ENCODE data around the gene COG6.

Gene COG6

DNA sequence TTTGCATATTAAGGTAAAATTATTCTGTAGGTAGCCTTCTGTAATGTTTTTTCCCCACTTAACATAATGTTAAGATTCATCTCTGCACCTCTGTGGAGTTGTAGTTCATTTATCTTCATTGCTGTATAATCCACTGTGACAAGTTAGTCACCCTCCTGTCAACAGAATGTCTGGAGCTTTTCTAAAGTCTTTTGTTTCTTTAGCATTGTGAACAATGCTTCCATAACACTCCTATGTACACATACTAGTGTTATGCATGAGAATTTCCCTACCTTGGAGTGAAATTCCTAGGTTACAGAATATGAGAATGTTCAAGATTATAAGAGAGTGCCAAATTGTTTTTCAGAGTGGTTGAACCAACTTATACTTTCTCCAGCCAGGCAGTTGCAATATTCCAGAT lies 113.5 kb downstream of the COG6 start:
- no peak for DNase-seq (ENCODE audit: low spot score)

DNA sequence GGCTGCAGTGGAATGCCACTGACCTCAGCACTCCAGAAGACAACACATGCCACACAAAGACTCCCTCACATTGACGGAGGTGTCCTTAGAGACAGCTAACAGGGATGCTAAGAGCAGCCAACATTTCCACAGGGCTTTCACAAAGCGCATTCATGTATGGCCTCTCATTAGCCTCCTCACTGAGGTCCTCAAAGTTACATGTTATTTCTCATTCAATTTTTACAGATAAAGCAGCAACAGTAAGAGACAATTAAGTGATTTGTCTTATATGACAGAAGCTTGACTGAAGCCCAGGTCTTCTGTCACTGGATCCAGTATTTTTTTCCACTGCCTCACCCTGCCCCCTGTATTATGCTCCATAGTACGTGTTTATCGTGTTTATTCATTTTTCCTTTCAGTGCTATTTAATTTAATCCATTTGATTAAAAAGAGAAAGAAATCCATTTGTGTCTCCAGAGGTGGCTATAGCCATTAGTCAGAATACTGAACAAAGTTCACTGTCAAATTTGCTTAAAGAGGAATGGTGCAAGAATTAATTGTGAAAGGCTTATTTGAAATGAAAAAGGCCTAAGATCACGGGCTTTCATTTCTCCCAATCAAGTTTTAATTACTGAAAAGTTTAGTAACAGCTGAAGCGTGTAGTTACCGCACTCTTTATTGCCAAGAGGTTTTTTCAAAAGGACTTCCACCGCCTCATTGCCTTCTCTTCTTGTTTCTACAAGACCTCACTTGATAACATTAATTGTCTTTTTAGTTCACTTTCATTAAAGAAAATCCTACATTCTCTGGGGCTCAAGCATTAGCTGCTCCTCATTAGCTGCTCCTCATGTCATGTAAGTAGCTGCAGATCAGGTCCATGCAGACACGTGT lies 115.0 kb downstream of the COG6 start:
- DNase-seq (ENCODE audit: low spot score) = no peak

DNA sequence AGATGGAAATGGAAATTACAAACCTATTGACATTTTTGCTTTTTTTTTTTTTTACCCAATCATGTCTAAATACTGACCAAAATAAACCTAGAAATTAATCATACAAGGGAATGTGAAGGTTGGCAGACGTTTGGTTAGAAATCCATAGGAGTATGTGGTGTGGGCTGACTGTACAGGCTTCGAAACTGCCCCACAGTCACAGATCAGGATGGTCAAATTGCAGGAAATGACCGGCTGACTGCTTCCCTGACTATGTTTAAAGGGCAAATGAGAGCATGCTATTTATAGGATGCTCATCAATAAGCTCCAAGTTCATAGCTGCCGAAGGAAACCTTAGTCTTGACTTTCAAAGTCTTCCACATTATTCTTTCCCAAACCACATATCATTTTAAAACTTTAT lies 118.4 kb downstream of the COG6 start:
- DNase-seq (ENCODE audit: low spot score) = no peak

DNA sequence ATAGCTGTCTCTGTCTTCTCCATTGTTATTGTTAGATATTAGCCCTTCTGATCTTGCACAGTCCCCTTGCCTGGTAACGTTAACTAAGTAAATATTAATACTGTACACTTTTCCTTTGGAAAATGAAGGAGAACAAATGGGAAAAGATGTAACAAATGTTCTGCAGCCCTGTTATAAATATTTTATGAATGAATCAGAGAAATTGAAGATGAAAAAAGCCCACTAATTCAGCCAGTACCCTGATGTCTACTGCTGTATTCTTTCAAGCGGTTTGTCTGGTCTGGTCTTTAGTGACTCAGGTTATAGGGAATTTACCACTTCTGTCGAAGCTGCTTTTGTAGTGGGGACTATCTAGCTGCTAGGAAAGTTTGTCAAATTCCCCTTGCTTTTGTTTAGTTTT lies 121.0 kb downstream of the COG6 start:
- no peak for DNase-seq (ENCODE audit: low spot score)

DNA sequence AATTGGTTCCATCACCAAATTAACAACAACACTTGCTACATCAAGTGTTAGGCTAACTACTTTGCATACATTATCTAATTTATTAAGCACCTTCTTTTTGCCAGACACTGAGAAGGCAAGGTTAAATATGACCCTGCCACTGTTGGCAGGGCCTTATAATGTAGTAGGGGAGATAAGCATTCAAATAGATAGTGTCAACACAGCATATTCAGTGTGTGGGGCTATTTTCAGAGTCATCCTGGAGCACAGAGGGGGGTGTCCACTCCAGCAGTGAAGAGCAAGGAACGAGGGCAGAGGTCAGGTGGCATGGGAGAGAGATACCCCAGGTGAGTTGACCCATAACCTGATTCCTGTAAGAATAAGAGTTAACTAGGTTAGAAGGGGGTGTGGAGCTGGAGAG lies 121.6 kb downstream of the COG6 start:
- DNase-seq (ENCODE audit: low spot score) = no peak

DNA sequence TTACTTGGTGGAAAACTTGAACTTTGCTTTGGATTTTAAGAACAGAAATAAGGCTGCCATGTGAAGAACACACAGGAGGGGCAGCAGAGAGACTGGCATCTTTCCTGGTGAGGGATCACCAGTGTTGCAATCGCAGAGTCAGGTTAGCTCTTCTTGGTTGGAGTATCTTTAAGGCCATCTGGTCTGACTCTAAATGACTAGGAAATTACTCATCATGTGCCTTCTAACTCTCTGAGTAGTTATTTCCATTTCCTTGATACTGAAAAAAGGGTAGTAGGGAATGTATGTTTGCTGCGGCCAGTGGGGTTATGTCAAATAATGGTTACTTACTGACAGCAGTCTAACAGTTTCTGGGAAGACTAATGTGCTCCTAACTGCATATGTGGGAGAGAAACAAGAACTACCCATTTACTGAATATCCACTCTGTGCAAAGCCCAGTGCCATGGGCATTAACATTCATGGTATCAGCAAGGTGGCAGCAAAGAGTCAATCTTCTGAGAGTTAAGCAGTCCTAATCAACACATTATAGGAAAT lies 122.1 kb downstream of the COG6 start:
- peak; percentile 26 for DNase-seq (ENCODE audit: low spot score)

DNA sequence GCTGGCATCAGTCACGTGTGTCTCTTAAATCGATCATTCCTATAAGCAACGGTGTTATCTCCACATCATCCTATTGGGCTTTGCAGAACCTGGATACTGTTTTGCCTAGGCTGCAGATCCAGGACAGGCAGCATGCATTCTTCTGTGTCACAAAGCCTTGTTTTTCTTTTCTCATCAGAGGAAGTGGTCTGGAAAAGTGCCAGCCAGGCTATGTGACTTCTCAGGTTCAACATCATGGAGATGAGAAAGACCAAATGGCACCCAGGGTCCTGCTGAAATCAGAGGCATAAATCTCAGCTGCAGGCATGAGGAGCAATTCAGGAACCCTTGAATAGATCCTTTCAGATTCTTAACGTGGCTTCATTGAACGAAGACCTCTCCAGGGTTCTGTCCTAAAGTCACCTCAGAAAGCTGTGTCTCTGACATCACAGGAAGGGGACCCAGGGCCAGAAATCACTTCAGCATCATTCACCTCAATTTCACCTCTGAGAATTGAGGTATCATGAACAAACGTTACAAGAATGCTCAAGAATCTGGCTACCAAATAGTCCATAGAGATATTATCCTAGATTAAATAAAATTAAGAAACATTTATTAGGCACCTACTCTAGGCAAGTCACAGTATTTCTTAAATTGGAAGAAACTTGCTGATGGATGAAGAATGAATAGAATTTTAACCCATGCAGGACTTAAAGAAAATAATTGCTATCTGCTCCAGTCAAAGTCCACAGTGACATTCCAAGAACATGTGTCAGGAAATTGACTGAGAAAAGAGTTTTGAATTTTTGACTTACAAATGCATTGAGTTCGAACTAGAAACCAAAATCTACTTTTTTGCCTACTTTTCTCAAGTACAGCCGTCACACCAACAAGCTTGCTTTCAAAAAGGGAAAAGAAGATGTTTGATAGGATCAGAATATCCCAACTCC lies 124.1 kb downstream of the COG6 start:
- DNase-seq (ENCODE audit: low spot score) = no peak

DNA sequence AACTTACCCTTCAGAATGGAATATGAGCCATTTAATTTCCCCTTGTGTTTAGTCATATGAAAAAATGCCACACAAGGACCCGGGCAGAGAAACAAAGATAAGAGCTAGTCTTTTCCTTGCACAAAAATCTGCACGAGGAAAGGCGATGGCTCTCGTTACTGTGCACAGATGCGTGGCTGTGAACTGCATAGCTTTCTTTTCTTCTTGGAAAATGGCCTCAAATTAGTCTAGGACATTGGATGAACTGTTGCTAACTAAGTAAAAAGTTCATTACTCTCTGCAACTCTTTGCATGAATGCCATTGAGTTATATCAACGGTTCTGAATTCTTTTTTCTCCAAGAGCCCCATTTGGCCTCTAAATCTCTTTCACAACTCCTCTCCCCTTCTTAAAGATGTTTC lies 125.2 kb downstream of the COG6 start:
- no peak for DNase-seq (ENCODE audit: low spot score)

DNA sequence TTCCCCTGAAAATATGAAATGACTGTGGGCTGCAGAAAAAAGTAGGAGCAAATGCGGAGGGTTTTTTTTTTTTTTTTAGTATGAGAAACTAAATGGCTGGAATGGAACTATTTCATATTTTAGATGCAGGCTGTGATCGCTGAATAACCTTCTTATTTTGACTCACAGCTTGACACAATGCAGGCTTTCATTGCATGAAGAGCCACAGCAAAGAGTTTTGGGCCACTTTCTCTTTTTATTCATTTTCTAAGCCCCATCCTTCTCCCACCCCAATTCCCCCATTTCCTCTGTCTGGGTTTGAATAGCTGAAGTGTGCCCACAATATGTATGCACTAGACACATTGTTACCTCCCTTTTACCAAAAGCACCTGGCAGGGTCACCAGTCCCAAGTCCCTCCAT lies 125.9 kb downstream of the COG6 start:
- peak; percentile 54 for DNase-seq (ENCODE audit: low spot score)

DNA sequence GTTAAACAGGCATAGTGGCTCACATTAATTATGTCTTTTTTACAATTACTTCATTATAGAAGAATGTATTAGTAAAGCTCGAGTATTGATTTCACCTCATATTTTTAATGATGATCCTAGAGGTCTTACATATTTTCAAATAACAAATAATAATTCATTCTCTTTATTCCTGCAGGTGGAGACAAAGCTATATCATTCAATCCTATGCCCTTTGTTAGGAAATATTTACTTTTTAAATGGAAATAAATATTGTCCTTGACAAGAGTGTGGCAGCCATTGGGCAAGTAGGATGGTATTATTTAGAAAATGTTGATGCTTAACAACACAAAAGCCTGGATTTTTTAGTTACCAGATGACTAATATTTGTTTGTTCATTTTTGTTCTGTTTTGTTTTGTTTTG lies 127.6 kb downstream of the COG6 start:
- no peak for DNase-seq (ENCODE audit: low spot score)

DNA sequence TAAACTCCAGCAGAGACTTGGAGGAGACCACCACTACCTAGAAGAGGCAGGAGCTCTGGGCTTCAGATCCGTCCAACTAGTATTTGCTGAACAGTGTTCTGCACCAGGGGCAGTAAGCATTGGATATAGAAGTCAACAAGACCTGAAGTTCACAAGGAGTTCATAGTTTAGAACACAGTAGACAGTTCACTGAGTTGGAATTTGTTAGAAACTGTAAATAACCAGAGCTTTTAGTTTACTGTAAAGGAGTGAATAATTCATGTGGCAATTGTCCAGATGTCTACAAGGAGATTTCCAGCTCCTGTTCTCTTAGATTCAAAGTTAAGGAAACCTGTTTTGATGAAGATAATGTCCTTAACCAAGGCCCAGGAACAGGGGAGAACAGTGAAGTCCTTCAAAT lies 128.9 kb downstream of the COG6 start:
- DNase-seq (ENCODE audit: low spot score) = no peak

DNA sequence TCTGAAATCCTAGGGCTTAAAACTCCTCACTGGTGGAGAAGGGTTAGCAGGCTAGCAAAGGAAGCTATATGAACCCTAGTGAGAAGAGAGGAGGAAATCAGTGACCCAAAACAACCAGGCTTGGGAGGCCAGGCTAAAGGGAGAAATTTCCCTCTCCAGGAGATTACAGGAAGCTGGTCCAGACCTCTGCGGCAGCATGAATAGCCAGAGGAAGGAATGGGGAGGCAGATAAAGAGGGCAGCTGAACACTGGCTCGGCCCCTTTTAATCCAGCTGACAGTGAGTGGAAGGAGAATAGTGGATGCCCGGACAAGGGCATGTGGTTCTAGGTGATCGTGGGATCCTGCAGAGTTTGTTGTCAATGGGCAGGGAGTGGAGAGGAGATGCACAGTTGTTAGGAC lies 130.6 kb downstream of the COG6 start:
- no peak for DNase-seq (ENCODE audit: low spot score)

DNA sequence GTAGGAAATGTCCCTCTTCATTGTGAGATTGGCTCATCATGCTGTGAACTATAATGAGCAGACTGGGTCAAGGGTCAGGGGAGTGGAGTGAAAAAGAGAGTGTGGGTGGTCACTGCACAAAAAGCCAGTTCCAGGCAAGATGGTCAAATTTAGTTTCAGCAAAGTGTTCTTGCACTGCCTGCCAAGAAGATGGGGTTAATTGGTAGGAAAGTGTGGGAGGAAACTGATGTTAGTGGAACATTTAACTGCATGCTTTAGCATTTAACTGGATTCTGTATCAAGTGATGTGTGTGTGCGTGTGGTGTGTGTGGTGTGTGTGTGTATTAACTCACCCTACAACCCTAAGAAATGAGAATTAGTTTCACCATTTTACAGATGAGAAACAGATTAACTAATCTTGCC lies 131.6 kb downstream of the COG6 start:
- no peak for DNase-seq (ENCODE audit: low spot score)

DNA sequence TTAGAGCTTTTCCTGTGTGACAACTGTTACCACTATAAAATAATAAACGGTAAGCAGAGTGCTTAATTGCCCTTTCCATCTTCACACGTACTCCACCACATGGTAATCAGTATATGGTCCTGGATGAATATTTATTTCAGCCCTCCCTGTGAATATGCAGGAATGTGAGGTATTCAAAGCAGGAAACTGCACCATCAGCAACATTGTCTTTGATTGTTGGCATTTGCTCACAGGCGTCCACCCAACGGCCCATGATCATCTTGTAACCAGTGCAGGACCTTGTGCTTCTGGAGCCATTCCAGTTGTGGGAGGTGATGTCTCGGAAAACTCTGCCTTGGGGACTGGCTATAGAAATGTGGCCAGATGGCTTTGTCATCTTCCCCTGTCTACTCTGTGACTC lies 132.6 kb downstream of the COG6 start:
- no peak for DNase-seq (ENCODE audit: low spot score)

DNA sequence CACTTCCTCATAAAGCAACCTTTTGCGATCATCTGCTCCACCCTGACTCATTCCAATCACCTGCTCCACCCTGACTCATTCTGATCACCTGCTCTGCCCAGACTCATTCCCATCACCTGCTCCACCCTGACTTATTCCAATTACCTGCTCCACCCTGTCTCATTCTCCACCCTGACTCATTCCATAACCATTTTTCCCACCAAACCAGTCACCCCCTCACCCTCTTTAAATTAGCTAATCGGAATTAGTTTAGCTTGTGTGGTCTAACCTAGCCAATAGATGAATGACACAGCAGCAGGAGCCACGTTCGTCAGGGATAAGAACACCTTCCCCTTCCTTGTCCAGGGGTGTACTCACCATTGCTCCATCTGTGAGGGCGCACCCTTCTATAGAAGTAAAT lies 134.0 kb downstream of the COG6 start:
- no peak for DNase-seq (ENCODE audit: low spot score)

Measured in pons (tissue), 1 donor.